Omental fat pad (tissue), 4 donors: ENCODE results near the gene CCL17. TPM values are rescaled to one million over a fixed set of nuclear protein-coding genes. Genes with fewer than 3 reads are reported as not detected.

Experiments used
- ATAC-seq: fragments of 150-250 bp; one replicate; pipeline ENCODE4 v1.9.1; 2016; ENCODE audit warnings: mild to moderate bottlenecking, moderate library complexity; ENCODE audit not compliant: low FRiP score
- DNase-seq: peaks from one replicate; pipeline ENCODE4 v3.0.0-alpha.2; 2019; ENCODE audit warnings: low spot score
- CTCF ChIP-seq, 3 donors: fragments of 450-650 bp; IDR thresholded peaks; one replicate each; pipeline ENCODE4 v1.5.1; 2016 to 2017; ENCODE audit warnings: antibody characterized with exemption in 3 of 3, mild to moderate bottlenecking in 3 of 3, moderate library complexity in 2 of 3
- total RNA-seq, 4 donors: library from RNA; depleted of rRNA; stranded (reverse); fragments of >200 nt; gene quantifications; one replicate each; pipeline ENCODE4 v1.1.0, GENCODE V29; 2016

The CCL17 gene
- total RNA-seq, 4 donors from 2014 or later, result not detected

- ATAC-seq, result peak; percentile 21
- no peak for DNase-seq
Measured at GRCh38 chr16:57446531-57447185, 42.1 kb downstream of the CCL17 start.

DNA sequence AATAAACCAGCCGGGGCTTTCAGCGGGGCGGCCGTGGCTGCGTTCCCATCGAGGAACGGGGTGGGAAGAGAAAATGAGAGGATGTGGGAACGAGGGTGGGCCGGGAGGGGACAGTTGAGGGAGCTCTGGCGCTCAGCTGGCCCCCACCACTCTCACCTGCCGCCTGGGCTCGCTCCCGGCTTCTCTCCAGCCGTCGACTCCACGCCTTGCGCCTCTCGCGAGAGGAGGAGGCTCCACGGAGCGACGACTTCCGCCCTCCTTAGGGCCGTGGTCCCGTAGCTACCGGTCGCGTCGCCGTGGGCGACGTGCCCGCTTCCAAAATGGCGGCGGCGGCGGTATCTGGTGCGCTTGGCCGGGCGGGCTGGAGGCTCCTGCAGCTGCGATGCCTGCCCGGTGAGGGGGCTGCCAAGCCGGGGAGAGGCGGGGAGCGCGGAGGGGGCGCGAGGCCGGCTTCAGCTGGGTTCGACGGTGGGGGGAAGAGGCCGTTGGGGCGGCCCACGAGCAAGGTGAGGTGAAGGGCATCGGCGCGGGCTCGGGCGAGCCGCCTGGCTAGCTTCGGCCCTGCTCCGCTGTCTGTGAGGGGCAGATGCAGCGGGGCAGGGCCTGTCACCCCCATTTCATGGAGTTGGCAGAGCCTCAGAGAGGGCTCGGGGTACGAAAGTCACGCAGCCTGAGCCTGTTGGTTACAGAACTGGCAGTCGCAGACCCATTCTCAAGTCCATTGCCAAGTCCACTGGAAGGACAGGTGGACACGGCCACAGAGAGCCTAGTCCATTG, 42.8 kb downstream of the CCL17 start, which contains the start of the genes CIAPIN1 and COQ9:
TSS of gene CIAPIN1 (minus strand) at position 200 of the 777 bp plus-strand sequence. CDS start 6,457 bp downstream, outside the sequence.
TSS of gene COQ9 (plus strand) at position 294 of the 777 bp plus-strand sequence. CDS start at position 321, 27 bp downstream.
- ATAC-seq (peak; percentile 95), DNase-seq (peak; percentile 88)
- no peak for TF ChIP-seq CTCF (IDR thresholded peaks at IDR 0.05)

More at GRCh38 chr16:57446531-57447185, 42.1 kb downstream of the CCL17 start:
- TF ChIP-seq CTCF (IDR thresholded peaks at IDR 0.05), result no peak

- no peak for TF ChIP-seq CTCF (IDR thresholded peaks at IDR 0.05)
- DNase-seq, result no peak
- ATAC-seq, result no peak
Measured at GRCh38 chr16:57452021-57452420, 47.5 kb downstream of the CCL17 start.

- DNase-seq (peak; percentile 71), ATAC-seq (peak; percentile 90)
- peak in 2 of 3 donors; percentile 28 to 75 for TF ChIP-seq CTCF (IDR thresholded peaks at IDR 0.05)
Measured at GRCh38 chr16:57462209-57462977, 57.8 kb downstream of the CCL17 start, which contains the start of gene POLR2C. Gene POLR2C (plus strand): TSS chr16:57462679. CDS start chr16:57462725, 46 bp downstream.

GRCh38 chr16:57462978-57463362, 58.4 kb downstream of the CCL17 start:
- peak; percentile 46 for ATAC-seq
- no peak for TF ChIP-seq CTCF (IDR thresholded peaks at IDR 0.05)
- no peak for DNase-seq

- ATAC-seq (no peak), DNase-seq (no peak)
- no peak for TF ChIP-seq CTCF (IDR thresholded peaks at IDR 0.05)
Measured at GRCh38 chr16:57464523-57464922, 60.0 kb downstream of the CCL17 start.

Other genes starting within 250 kb of the CCL17 start
- gene PSME3IP1, start 218.7 kb upstream of the CCL17 start, total RNA-seq, result 10 to 100 TPM; 47.1 to 62.6 (median 54.5) TPM
- 10 to 100 TPM; 22.7 to 40.6 (median 28.9) TPM for gene RSPRY1, start 218.4 kb upstream of the CCL17 start, total RNA-seq
- 10 to 100 TPM; 48.8 to 67.3 (median 65.0) TPM for gene ARL2BP, start 159.5 kb upstream of the CCL17 start, total RNA-seq
- gene PLLP, start 120.1 kb upstream of the CCL17 start, total RNA-seq, result 10 to 100 TPM in 3 of 4 donors, 1 to 10 TPM in 1; 9.0 to 49.1 (median 12.2) TPM
- gene CCL22, start 46.0 kb upstream of the CCL17 start, total RNA-seq, result 1 to 10 TPM in 1 of 4 donors, not detected in 3; 6.7 TPM
- gene CX3CL1, start 32.3 kb upstream of the CCL17 start, total RNA-seq, result 10 to 100 TPM in 2 of 4 donors, 1 to 10 TPM in 2; 7.1 to 59.7 (median 11.9) TPM
- gene CIAPIN1, start 42.6 kb downstream of the CCL17 start, total RNA-seq, result 10 to 100 TPM; 26.4 to 37.2 (median 32.4) TPM
- gene COQ9, start 42.7 kb downstream of the CCL17 start, total RNA-seq, result 10 to 100 TPM; 30.6 to 60.5 (median 44.7) TPM
- 10 to 100 TPM; 82.4 to 89.4 (median 85.4) TPM for gene POLR2C, start 57.9 kb downstream of the CCL17 start, total RNA-seq
- gene DOK4, start 81.7 kb downstream of the CCL17 start, total RNA-seq, result 10 to 100 TPM in 3 of 4 donors, 1 to 10 TPM in 1; 5.9 to 36.3 (median 12.9) TPM
- 1 to 10 TPM; 3.5 to 9.8 (median 7.8) TPM for gene CCDC102A, start 131.8 kb downstream of the CCL17 start, total RNA-seq
- gene ADGRG5, start 137.9 kb downstream of the CCL17 start, total RNA-seq, result under 1 TPM in 2 of 4 donors, not detected in 2; 0.31 to 0.37 TPM
- gene ADGRG1, start 223.9 kb downstream of the CCL17 start, total RNA-seq, result 10 to 100 TPM; 15.3 to 99.1 (median 70.5) TPM